Activated CD4-positive, alpha-beta T cell treated with anti-CD3 and anti-CD28 coated beads for 1 hour (primary cell): ENCODE measurements around the gene ZBTB4.
A peak's percentile ranks its signal among the peaks of the same experiment; 100 is the strongest.
"Not testable (repeated sequence)": the region's sequence is repeated elsewhere in the genome, so short reads cannot be mapped to it uniquely, and the experiment has no call there.

ENCODE experiments used
- DNase-seq: peaks from one replicate; pipeline ENCODE4 v3.0.0-alpha.2; 2020

ZBTB4 gene

GRCh38 chr17:7495906-7496434, 16.5 kb upstream of the ZBTB4 start:
- no peak for DNase-seq

- no peak for DNase-seq
Observed at GRCh38 chr17:7493941-7494340, 14.5 kb upstream of the ZBTB4 start.

GRCh38 chr17:7491583-7491982, 12.2 kb upstream of the ZBTB4 start:
- no peak for DNase-seq

GRCh38 chr17:7490144-7490543, 10.7 kb upstream of the ZBTB4 start:
- no peak for DNase-seq

GRCh38 chr17:7486181-7486580, 6.8 kb upstream of the ZBTB4 start:
- DNase-seq = no peak

- no peak for DNase-seq
Observed at GRCh38 chr17:7484919-7485377, 5.5 kb upstream of the ZBTB4 start.

- peak; percentile 99 for DNase-seq
Observed at GRCh38 chr17:7484067-7484918, 4.9 kb upstream of the ZBTB4 start, which contains the start of gene POLR2A. POLR2A (plus strand) TSS chr17:7484366.

GRCh38 chr17:7483255-7484066, 4.0 kb upstream of the ZBTB4 start:
- DNase-seq = peak; percentile 90

- DNase-seq = not testable (repeated sequence)
Observed at GRCh38 chr17:7482742-7483088, 3.3 kb upstream of the ZBTB4 start.

GRCh38 chr17:7481842-7482741, 2.7 kb upstream of the ZBTB4 start:
- not testable (repeated sequence) for DNase-seq

GRCh38 chr17:7481275-7481674, 1.8 kb upstream of the ZBTB4 start, which contains the start of gene SLC35G6:
SLC35G6 (plus strand) TSS chr17:7481446; CDS start chr17:7481517, 71 bp downstream.
- DNase-seq = not testable (repeated sequence)

GRCh38 chr17:7480089-7480384, 606 bp upstream of the ZBTB4 start:
- no peak for DNase-seq

- peak; percentile 43 for DNase-seq
Observed at GRCh38 chr17:7478276-7479212, 887 bp downstream of the ZBTB4 start.

- DNase-seq = no peak
Observed at GRCh38 chr17:7477392-7478275, 1.8 kb downstream of the ZBTB4 start.

GRCh38 chr17:7476951-7477350, 2.5 kb downstream of the ZBTB4 start:
- no peak for DNase-seq

- DNase-seq = no peak
Observed at GRCh38 chr17:7476494-7476893, 2.9 kb downstream of the ZBTB4 start.

GRCh38 chr17:7475764-7476422, 3.5 kb downstream of the ZBTB4 start:
- no peak for DNase-seq

- DNase-seq = not testable (repeated sequence)
Observed at GRCh38 chr17:7474767-7475166, 4.7 kb downstream of the ZBTB4 start.

- no peak for DNase-seq
Observed at GRCh38 chr17:7471729-7472128, 7.7 kb downstream of the ZBTB4 start.

- not testable (repeated sequence) for DNase-seq
Observed at GRCh38 chr17:7470457-7470973, 8.9 kb downstream of the ZBTB4 start.
